ENCODE measurements around the gene GAB2. TPM values are rescaled to one million over a fixed set of nuclear protein-coding genes. Genes with fewer than 3 reads are reported as not detected.

The GAB2 gene
- total and polyA plus RNA-seq, 2 of the 13 experiments (the other 11 are each of a cell fraction or from before 2014, with no cell fraction given) = 4.1 to 8.6 TPM

DNA sequence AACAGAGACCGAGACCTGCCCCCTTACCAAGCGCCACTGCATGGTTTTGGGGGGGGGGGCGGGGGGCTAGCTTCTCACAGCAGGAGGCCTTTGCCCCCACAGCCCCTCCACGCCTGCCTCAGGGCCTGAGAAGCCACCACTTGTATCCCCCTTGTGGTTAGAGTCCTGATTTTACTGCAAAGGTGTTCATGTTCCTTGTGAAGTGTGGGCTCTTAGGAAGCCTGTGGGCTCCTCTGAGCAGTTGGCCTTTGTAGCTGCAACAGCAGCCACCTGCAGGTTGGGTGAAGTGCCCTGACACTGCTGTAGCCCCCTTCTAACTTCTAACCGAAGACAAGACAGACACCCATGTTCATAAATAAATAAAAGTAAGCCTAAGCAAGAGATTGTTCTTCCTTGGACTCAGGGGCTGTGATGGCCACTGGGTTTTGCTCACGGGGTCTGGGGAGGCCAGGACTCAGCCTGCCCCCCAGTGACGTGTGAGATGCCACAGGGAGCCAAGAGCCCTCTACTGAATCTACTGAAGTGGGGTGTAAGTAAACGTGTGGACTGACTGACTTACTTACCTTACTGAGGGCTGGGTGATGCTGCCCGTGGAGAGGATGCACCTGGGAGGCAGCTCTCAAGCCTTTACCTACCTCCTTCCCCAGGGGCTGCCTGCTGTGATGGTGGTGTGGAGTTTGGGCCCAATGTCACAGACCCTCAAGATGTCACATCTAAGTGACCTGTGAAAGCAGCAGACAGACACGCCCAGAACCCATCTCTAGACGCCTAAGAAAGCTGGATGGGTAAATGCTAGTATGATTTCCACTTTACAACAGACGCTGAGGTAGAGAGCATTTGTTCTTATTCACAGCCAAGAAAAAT is 203.1 kb downstream of the GAB2 start:
- H3K9ac ChIP-seq (ENCODE audit: insufficient read depth, low read depth, low read length) = no peak overlapping the region
- no peak overlapping the region for H3K4me3 ChIP-seq (replicated peaks in 1 of 3; ENCODE audit: insufficient read depth in 1 of 3, low read depth in 2 of 3, low read length in 3 of 3)
- DNase-seq (ENCODE audit: low spot score) = no peak
- H3K36me3 ChIP-seq (replicated peaks in 1 of 2; ENCODE audit: control insufficient read depth in 1 of 2, insufficient read depth in 2 of 2, low read length in 2 of 2) = peaks cover 10 to 26% of the 10 kb centered on the region in 2 experiments; a peak in 4 of 5 replicates
- 98% methylated on average over 7 of the region's 12 CpGs for WGBS (ENCODE audit: low lambda C conversion rate)
- H3K9me3 ChIP-seq (ENCODE audit: low read length) = no peaks in the 10 kb centered on the region
- no peak overlapping the region for H3K27ac ChIP-seq (ENCODE audit: extremely low read length, insufficient read depth, low read length)
- H3K4me1 ChIP-seq (ENCODE audit: insufficient read depth, low read length) = peaks cover 11% of the 10 kb centered on the region
- no peak for FAIRE-seq
- no peak overlapping the region for H3K4me2 ChIP-seq (ENCODE audit: low read depth, low read length)
- ChIA-PET POLR2A (no interaction called here), CTCF (ENCODE audit: low intra/inter-chr PET ratio, low total read pairs) (no interaction called here)
- BruUV-seq (replicated peaks) = no TSS peak
- intact Hi-C loops (cut with micrococcal nuclease; ENCODE audit: unreplicated experiment) = no loop called here
- H3K27me3 ChIP-seq (ENCODE audit: control insufficient read depth in 1 of 2, insufficient read depth in 2 of 2, low read length in 2 of 2) = no peaks in the 10 kb centered on the region
- H4K20me1 ChIP-seq (ENCODE audit: insufficient read depth, low read length) = no peaks in the 10 kb centered on the region
- no peak for ATAC-seq
- no peak overlapping the region for H2AFZ ChIP-seq (ENCODE audit: low read length)
- in situ Hi-C loops (cut with HindIII; ENCODE audit: extremely low pct_ligation_motif_present, low pct_unique_long_range_greater_than_20kb) = no loop called here
- no peaks in the 10 kb centered on the region for H3K79me2 ChIP-seq (ENCODE audit: insufficient read depth, low read length)
- no peak for TF ChIP-seq ZNF615 (CRISPR knock-in tag; IDR thresholded peaks at IDR 0.05; ENCODE audit: borderline replicate concordance)
- no peak for TF ChIP-seq SRY (CRISPR knock-in tag; IDR thresholded peaks at IDR 0.05)
- TF ChIP-seq GABPB1 (CRISPR knock-in tag; IDR thresholded peaks at IDR 0.05) = no peak
- no peak for TF ChIP-seq FOXM1 (CRISPR knock-in tag; IDR thresholded peaks at IDR 0.05)
- TF ChIP-seq TRIM24 (CRISPR knock-in tag; IDR thresholded peaks at IDR 0.05) = no peak
- TF ChIP-seq, protein P1, sequence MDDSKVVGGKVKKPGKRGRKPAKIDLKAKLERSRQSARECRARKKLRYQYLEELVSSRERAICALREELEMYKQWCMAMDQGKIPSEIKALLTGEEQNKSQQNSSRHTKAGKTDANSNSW (CRISPR knock-in tag; IDR thresholded peaks at IDR 0.05; ENCODE audit: borderline replicate concordance) = no peak
- no peak for TF ChIP-seq ZNF253 (CRISPR knock-in tag; IDR thresholded peaks at IDR 0.05; ENCODE audit: borderline replicate concordance)
- TF ChIP-seq BRCA1 (CRISPR knock-in tag; IDR thresholded peaks at IDR 0.05) = no peak
- TF ChIP-seq, protein P2, sequence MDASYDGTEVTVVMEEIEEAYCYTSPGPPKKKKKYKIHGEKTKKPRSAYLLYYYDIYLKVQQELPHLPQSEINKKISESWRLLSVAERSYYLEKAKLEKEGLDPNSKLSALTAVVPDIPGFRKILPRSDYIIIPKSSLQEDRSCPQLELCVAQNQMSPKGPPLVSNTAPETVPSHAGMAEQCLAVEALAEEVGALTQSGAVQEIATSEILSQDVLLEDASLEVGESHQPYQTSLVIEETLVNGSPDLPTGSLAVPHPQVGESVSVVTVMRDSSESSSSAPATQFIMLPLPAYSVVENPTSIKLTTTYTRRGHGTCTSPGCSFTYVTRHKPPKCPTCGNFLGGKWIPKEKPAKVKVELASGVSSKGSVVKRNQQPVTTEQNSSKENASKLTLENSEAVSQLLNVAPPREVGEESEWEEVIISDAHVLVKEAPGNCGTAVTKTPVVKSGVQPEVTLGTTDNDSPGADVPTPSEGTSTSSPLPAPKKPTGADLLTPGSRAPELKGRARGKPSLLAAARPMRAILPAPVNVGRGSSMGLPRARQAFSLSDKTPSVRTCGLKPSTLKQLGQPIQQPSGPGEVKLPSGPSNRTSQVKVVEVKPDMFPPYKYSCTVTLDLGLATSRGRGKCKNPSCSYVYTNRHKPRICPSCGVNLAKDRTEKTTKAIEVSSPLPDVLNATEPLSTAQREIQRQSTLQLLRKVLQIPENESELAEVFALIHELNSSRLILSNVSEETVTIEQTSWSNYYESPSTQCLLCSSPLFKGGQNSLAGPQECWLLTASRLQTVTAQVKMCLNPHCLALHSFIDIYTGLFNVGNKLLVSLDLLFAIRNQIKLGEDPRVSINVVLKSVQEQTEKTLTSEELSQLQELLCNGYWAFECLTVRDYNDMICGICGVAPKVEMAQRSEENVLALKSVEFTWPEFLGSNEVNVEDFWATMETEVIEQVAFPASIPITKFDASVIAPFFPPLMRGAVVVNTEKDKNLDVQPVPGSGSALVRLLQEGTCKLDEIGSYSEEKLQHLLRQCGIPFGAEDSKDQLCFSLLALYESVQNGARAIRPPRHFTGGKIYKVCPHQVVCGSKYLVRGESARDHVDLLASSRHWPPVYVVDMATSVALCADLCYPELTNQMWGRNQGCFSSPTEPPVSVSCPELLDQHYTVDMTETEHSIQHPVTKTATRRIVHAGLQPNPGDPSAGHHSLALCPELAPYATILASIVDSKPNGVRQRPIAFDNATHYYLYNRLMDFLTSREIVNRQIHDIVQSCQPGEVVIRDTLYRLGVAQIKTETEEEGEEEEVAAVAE (CRISPR knock-in tag; IDR thresholded peaks at IDR 0.05; ENCODE audit: borderline replicate concordance) = no peak
